Neural cell (in vitro differentiated cells): ENCODE measurements around the gene CHM. TPM values are rescaled to one million over a fixed set of nuclear protein-coding genes. Genes with fewer than 3 reads are reported as not detected.

ENCODE experiments used
- H2AFZ ChIP-seq: fragments of 200-600, 300-800 bp; sonication (generic), shearing (Covaris generic); 2 replicates; pipeline ENCODE4 v1.6.0; 2014; ENCODE audit warnings: low read depth, mild to moderate bottlenecking, antibody characterized with exemption, low read length, moderate library complexity
- H3F3A ChIP-seq: fragments of 200-600 bp; shearing (Covaris generic); 2 replicates; pipeline ENCODE4 v1.6.1; 2016; ENCODE audit warnings: mild to moderate bottlenecking, moderate library complexity, mixed read lengths, antibody characterized with exemption, low read length; ENCODE audit not compliant: insufficient read depth, poor library complexity, severe bottlenecking
- H3K27ac ChIP-seq: fragments of 200-600, 300-800 bp; sonication (generic), shearing (Covaris generic); 2 replicates; pipeline ENCODE4 v1.5.1; 2014; ENCODE audit warnings: mild to moderate bottlenecking, low read length, moderate library complexity
- H3K27me3 ChIP-seq: fragments of 300-800, 200-600 bp; sonication (generic), shearing (Covaris generic); 2 replicates; pipeline ENCODE4 v1.6.0; 2014; ENCODE audit warnings: mild to moderate bottlenecking, low read depth, low read length, moderate library complexity; ENCODE audit not compliant: insufficient read depth
- H3K36me3 ChIP-seq: fragments of 300-800, 200-600 bp; sonication (generic), shearing (Covaris generic); 2 replicates; pipeline ENCODE4 v1.5.1; 2014; ENCODE audit warnings: mild to moderate bottlenecking, antibody characterized with exemption, low read length, moderate library complexity; ENCODE audit not compliant: insufficient read depth
- H3K4me2 ChIP-seq: fragments of 300-800, 200-600 bp; sonication (generic), shearing (Covaris generic); 2 replicates; pipeline ENCODE4 v1.6.0; 2014; ENCODE audit warnings: mild to moderate bottlenecking, low read length
- H3K4me3 ChIP-seq: fragments of 300-800, 200-600 bp; sonication (generic), shearing (Covaris generic); 2 replicates; pipeline ENCODE4 v1.5.1; 2014; ENCODE audit warnings: mild to moderate bottlenecking, low read length, moderate library complexity
- H3K79me2 ChIP-seq: fragments of 200-600 bp; shearing (Covaris generic); replicated peaks from 2 replicates; pipeline ENCODE4 v1.6.0; 2014; ENCODE audit warnings: mild to moderate bottlenecking, low read length, moderate library complexity; ENCODE audit not compliant: insufficient read depth
- H3K9ac ChIP-seq: fragments of 300-800, 200-600 bp; sonication (generic), shearing (Covaris generic); 2 replicates; pipeline ENCODE4 v1.6.1; 2016; ENCODE audit warnings: mild to moderate bottlenecking, low read length, mixed read lengths
- H3K9me2 ChIP-seq: fragments of 200-600 bp; shearing (Covaris generic); 2 replicates; pipeline ENCODE4 v1.6.1; 2016; ENCODE audit warnings: mild to moderate bottlenecking, low read length, mixed read lengths; ENCODE audit not compliant: insufficient read depth
- H3K9me3 ChIP-seq: fragments of 200-600, 300-800 bp; sonication (generic), shearing (Covaris generic); 2 replicates; pipeline ENCODE4 v1.6.1; 2016; ENCODE audit warnings: mild to moderate bottlenecking, mixed run types, low read length, moderate library complexity, mixed read lengths
- H4K20me1 ChIP-seq: fragments of 200-600 bp; shearing (Covaris generic); 2 replicates; pipeline ENCODE4 v1.6.1; 2016; ENCODE audit warnings: mild to moderate bottlenecking, mixed run types; ENCODE audit not compliant: insufficient read depth
- CTCF ChIP-seq: fragments of 450-650 bp; IDR thresholded peaks from 2 replicates; pipeline ENCODE4 v1.5.1; 2014; ENCODE audit warnings: antibody characterized with exemption, mild to moderate bottlenecking, moderate library complexity; ENCODE audit not compliant: poor library complexity, severe bottlenecking
- EP300 ChIP-seq: fragments of 450-650 bp; conservative IDR thresholded peaks from 2 replicates; pipeline ENCODE4 v1.6.1; 2014; ENCODE audit warnings: antibody characterized with exemption, mild to moderate bottlenecking, moderate library complexity; ENCODE audit not compliant: poor library complexity, severe bottlenecking
- EZH2 ChIP-seq: fragments of 200-600, 300-800 bp; shearing (Covaris generic), sonication (generic); IDR thresholded peaks from 2 replicates; pipeline ENCODE4 v1.6.1; 2014; ENCODE audit warnings: antibody characterized with exemption, low read length, borderline replicate concordance, mild to moderate bottlenecking; ENCODE audit not compliant: insufficient read depth, poor library complexity, severe bottlenecking
- MXI1 ChIP-seq: fragments of 450-650 bp; conservative IDR thresholded peaks from 2 replicates; pipeline ENCODE4 v1.6.1; 2014; ENCODE audit warnings: antibody characterized with exemption, mild to moderate bottlenecking; ENCODE audit not compliant: poor library complexity, severe bottlenecking
- POLR2AphosphoS5 ChIP-seq: IDR thresholded peaks from 2 replicates; pipeline ENCODE4 v1.6.1; 2012
- RAD21 ChIP-seq: fragments of 450-650 bp; conservative IDR thresholded peaks from 2 replicates; pipeline ENCODE4 v1.6.1; 2014; ENCODE audit warnings: antibody characterized with exemption, mild to moderate bottlenecking, moderate library complexity
- REST ChIP-seq: IDR thresholded peaks from 2 replicates; pipeline ENCODE4 v1.6.1; 2012; ENCODE audit warnings: borderline replicate concordance
- SMC3 ChIP-seq: fragments of 450-650 bp; conservative IDR thresholded peaks from 2 replicates; pipeline ENCODE4 v1.6.1; 2014; ENCODE audit warnings: antibody characterized with exemption, mild to moderate bottlenecking, moderate library complexity; ENCODE audit not compliant: poor library complexity
- TAF1 ChIP-seq: IDR thresholded peaks from 2 replicates; pipeline ENCODE4 v1.6.1; 2012; ENCODE audit warnings: low read depth
- polyA plus RNA-seq: library from polyadenylated mRNA; depleted of rRNA; stranded (reverse); fragments of >200 nt; gene quantifications from 2 replicates; pipeline ENCODE4 v1.2.3, GENCODE V29; 2014

Gene CHM
- polyA plus RNA-seq, 1 donor from 2014 or later, result 20.3 TPM

- TF ChIP-seq EP300 (no peak), REST (no peak), POLR2AphosphoS5 (no peak), CTCF (no peak), TAF1 (no peak), EZH2 (no peak), RAD21 (no peak), MXI1 (no peak), SMC3 (no peak)
- H2AFZ ChIP-seq, result no peak overlapping the region
- no peaks in the 10 kb centered on the region for H3K9me2 ChIP-seq
- no peaks in the 10 kb centered on the region for H3K27me3 ChIP-seq
- no peaks in the 10 kb centered on the region for H3K9me3 ChIP-seq
- no peak overlapping the region for H3K9ac ChIP-seq
- no peaks in the 10 kb centered on the region for H4K20me1 ChIP-seq
- no peaks in the 10 kb centered on the region for H3K36me3 ChIP-seq
- H3K27ac ChIP-seq, result no peak overlapping the region
- no peaks in the 10 kb centered on the region for H3K79me2 ChIP-seq
- H3F3A ChIP-seq, result no peaks in the 10 kb centered on the region
- H3K4me2 ChIP-seq, result no peak overlapping the region
- no peak overlapping the region for H3K4me3 ChIP-seq
These were observed 18.7 kb downstream of the CHM start for GRCh38 chrX:86028681-86029080.

DNA sequence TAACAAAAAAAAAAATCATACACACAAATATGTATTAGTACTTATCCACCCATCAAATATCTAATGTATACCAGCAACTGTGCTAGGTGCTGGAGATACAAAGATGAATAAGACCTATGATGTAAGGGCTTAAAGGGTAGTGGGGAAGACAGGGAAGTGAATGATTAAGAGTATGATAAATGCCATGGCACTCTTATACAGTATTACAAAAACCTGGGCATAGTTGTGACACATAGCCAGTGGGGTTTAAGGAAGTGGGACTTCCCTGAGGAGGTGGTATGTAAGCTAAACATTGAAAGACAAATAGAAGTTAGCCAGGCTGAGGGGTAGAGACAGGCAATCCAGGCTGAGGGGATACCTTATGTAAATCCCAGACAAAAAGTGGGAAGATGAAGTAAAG lies 23.5 kb downstream of the CHM start:
- Histone ChIP-seq H3K9me3 (no peaks in the 10 kb centered on the region), H3K9me2 (no peaks in the 10 kb centered on the region), H2AFZ (no peak overlapping the region), H3K9ac (no peak overlapping the region), H3K4me2 (no peak overlapping the region), H3F3A (no peaks in the 10 kb centered on the region), H3K27ac (no peak overlapping the region), H4K20me1 (no peaks in the 10 kb centered on the region), H3K27me3 (no peaks in the 10 kb centered on the region), H3K36me3 (no peaks in the 10 kb centered on the region), H3K4me3 (no peak overlapping the region), H3K79me2 (no peaks in the 10 kb centered on the region)
- TF ChIP-seq EZH2, result no peak
- TF ChIP-seq POLR2AphosphoS5, result no peak
